IgD-negative memory B cell (primary cell): Measurements from ENCODE around the gene ADAMTSL5. TPM values are rescaled to one million over a fixed set of nuclear protein-coding genes. Genes with fewer than 3 reads are reported as not detected.
"Not testable (repeated sequence)": the region's sequence is repeated elsewhere in the genome, so short reads cannot be mapped to it uniquely, and the experiment has no call there.

Experiments
- H3K27ac Mint-ChIP-seq, 3 donors: one replicate each; pipeline ENCODE4 v1.8.0; 2020 to 2022; ENCODE audit warnings: mild to moderate bottlenecking in 3 of 3, mixed read lengths in 3 of 3, moderate library complexity in 1 of 3
- H3K27me3 Mint-ChIP-seq: one replicate; pipeline ENCODE4 v1.8.0; 2021; ENCODE audit warnings: mixed read lengths
- H3K36me3 Mint-ChIP-seq: one replicate; pipeline ENCODE4 v1.8.0; 2020; ENCODE audit warnings: mild to moderate bottlenecking, mixed read lengths
- H3K4me1 Mint-ChIP-seq, 3 donors: one replicate each; pipeline ENCODE4 v1.8.0; 2020 to 2022; ENCODE audit warnings: mixed read lengths in 3 of 3, mild to moderate bottlenecking in 1 of 3
- H3K4me3 Mint-ChIP-seq, 4 donors: one replicate each; pipeline ENCODE4 v1.8.0; 2020 to 2022; ENCODE audit warnings: mild to moderate bottlenecking in 4 of 4, mixed read lengths in 4 of 4, moderate library complexity in 3 of 4
- H3K9me3 Mint-ChIP-seq, 3 donors: one replicate each; pipeline ENCODE4 v1.8.0; 2020 to 2021; ENCODE audit warnings: mixed read lengths in 3 of 3, mild to moderate bottlenecking in 1 of 3
- polyA plus RNA-seq: library from polyadenylated mRNA; unstranded; fragments of 300-500 nt; fragmentation: Illumina TruSeq; gene quantifications from one replicate; pipeline ENCODE4 v1.2.3, GENCODE V29; 2021

Gene ADAMTSL5
- polyA plus RNA-seq, 1 donor from 2014 or later, result 0.21 TPM

GRCh38 chr19:1538978-1539377 lies 26.2 kb upstream of the ADAMTSL5 start:
- Mint-ChIP-seq H3K36me3 (no peaks in the 10 kb centered on the region), H3K27me3 (peaks cover 26% of the 10 kb centered on the region), H3K27ac (no peak overlapping the region), H3K9me3 (peaks cover 0 to 1% (median 0%) of the 10 kb centered on the region in 3 donors), H3K4me1 (peaks cover 0 to 2% (median 0%) of the 10 kb centered on the region in 3 donors), H3K4me3 (no peak overlapping the region)

GRCh38 chr19:1535699-1536098 lies 22.9 kb upstream of the ADAMTSL5 start:
- not testable (repeated sequence) for H3K4me3 Mint-ChIP-seq, H3K4me1 Mint-ChIP-seq, H3K9me3 Mint-ChIP-seq, H3K36me3 Mint-ChIP-seq
- H3K27me3 Mint-ChIP-seq, result peaks cover 18% of the 10 kb centered on the region
- H3K27ac Mint-ChIP-seq, result peak overlapping the region in 1 of 3 donors; percentile 31

- no peak overlapping the region for H3K27ac Mint-ChIP-seq
- no peaks in the 10 kb centered on the region for H3K4me1 Mint-ChIP-seq
- no peak overlapping the region for H3K4me3 Mint-ChIP-seq
- H3K27me3 Mint-ChIP-seq, result peaks cover 17% of the 10 kb centered on the region
- peaks cover 0 to 1% (median 0%) of the 10 kb centered on the region in 3 donors for H3K9me3 Mint-ChIP-seq
- H3K36me3 Mint-ChIP-seq, result no peaks in the 10 kb centered on the region
These were observed 22.2 kb upstream of the ADAMTSL5 start for GRCh38 chr19:1534972-1535371.

DNA sequence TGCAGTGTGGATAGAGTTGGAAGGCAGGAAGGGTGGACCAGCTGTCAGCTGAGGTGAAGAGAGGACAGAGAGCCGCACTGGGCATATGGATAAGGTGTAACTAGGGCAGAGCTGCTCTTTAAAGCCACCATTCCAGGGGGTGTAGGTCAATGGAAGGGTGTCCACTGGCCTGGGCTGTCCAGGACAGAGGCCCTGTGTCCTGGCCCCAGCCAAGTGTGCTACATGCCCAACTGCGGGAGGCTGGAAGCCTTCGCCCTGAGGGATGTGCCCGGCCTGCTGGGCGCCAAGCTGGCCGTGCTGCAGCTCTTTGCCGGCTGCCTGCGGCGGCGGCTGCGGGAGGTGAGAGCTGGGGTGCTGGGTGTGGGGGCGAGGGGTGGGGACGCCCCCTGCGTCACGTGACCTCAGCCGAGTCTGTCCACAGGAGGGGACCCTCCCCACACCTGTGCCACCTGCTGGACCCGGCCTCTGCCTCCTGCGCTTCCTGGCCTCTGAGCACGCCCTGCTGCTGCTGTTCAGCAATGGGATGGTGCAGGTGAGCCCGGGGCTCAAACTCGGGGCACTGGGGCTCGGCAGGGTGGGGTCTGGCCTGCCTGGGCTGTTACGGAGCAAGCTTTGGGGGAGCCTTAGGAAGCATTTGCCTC lies 20.8 kb upstream of the ADAMTSL5 start:
- H3K27ac Mint-ChIP-seq, result no peak overlapping the region
- peaks cover 0 to 1% (median 0%) of the 10 kb centered on the region in 3 donors for H3K9me3 Mint-ChIP-seq
- H3K27me3 Mint-ChIP-seq, result peaks cover 19% of the 10 kb centered on the region
- no peaks in the 10 kb centered on the region for H3K36me3 Mint-ChIP-seq
- H3K4me3 Mint-ChIP-seq, result no peak overlapping the region
- no peaks in the 10 kb centered on the region for H3K4me1 Mint-ChIP-seq

- Mint-ChIP-seq H3K27me3 (peaks cover 14% of the 10 kb centered on the region), H3K4me1 (no peaks in the 10 kb centered on the region), H3K36me3 (no peaks in the 10 kb centered on the region), H3K9me3 (peaks cover 0 to 1% (median 0%) of the 10 kb centered on the region in 3 donors), H3K27ac (no peak overlapping the region), H3K4me3 (no peak overlapping the region)
These were observed 19.2 kb upstream of the ADAMTSL5 start for GRCh38 chr19:1532003-1532402.

- H3K27me3 Mint-ChIP-seq, result peaks cover 14% of the 10 kb centered on the region
- H3K27ac Mint-ChIP-seq, result peak overlapping the region in 1 of 3 donors; percentile 35
- H3K4me3 Mint-ChIP-seq, result no peak overlapping the region
- H3K4me1 Mint-ChIP-seq, result no peaks in the 10 kb centered on the region
- no peaks in the 10 kb centered on the region for H3K36me3 Mint-ChIP-seq
- peaks cover 0 to 1% (median 0%) of the 10 kb centered on the region in 3 donors for H3K9me3 Mint-ChIP-seq
These were observed 18.8 kb upstream of the ADAMTSL5 start for GRCh38 chr19:1531587-1531986.

GRCh38 chr19:1530856-1531255 lies 18.0 kb upstream of the ADAMTSL5 start:
- H3K27me3 Mint-ChIP-seq, result peaks cover 21% of the 10 kb centered on the region
- H3K4me3 Mint-ChIP-seq, H3K36me3 Mint-ChIP-seq, H3K4me1 Mint-ChIP-seq, H3K27ac Mint-ChIP-seq, H3K9me3 Mint-ChIP-seq: not testable (repeated sequence)

DNA sequence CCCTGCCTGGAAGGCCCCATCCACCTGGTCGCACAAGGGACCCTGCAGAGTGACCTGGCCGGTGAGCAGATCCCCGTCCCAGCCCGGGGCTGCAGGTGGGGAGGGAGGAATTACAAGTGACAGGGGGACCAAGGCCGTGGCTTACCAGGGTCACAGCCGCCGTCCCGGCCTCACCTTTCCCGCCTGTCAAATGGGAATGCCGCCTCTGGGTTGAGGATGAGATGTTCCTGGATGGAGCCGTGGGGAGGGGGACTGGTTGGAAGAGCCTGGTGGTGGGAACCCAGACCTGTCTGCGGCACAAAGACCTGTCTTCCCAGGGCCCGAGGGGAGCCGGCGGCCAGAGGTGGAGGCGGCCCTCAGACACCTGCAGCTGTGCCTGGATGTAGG lies 16.6 kb upstream of the ADAMTSL5 start:
- Mint-ChIP-seq H3K4me1 (peaks cover 0 to 5% (median 0%) of the 10 kb centered on the region in 3 donors), H3K27ac (no peak overlapping the region), H3K27me3 (peaks cover 32% of the 10 kb centered on the region), H3K4me3 (no peak overlapping the region), H3K9me3 (peaks cover 0 to 3% (median 0%) of the 10 kb centered on the region in 3 donors), H3K36me3 (no peaks in the 10 kb centered on the region)

DNA sequence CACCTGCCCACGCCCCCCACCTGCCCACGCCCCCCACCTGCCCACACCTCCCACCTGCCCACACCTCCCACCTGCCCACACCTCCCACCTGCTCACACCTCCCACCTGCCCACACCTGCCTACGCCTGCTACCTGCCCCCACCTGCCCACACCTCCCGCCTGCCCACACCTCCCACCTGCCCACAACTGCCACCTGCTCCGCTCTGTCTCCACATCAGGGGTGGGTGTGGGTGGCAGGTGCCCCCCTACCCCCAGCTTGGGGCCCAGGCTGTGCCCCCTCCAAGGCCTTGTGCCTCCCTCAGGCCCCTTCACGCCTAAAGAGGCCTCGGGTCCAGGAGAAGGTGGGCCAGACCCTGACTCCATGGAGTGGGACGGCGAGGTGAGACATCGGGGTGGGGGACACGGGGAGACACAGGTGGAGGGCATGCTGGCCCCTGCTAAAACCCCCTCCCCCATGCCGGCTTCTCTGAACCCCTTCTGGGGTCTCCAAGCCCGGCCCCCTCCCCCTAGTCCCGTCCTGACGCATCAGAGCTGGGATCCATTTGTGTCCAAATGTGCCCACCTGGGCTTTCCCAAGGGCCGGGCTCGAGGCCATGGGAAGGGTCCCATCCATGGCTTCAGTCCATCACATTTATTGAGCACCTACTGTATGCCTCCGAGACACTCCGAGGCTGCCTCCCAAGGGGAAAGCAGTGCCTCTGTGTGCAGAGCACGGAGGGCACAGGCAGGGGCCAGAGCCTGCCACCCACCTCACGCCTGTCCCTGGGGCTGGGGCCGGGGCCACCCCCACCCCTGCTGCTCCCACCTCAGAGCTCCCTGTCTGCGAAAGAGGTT lies 16.0 kb upstream of the ADAMTSL5 start:
- Mint-ChIP-seq H3K4me3 (no peak overlapping the region), H3K27me3 (peaks cover 34% of the 10 kb centered on the region), H3K36me3 (no peaks in the 10 kb centered on the region), H3K27ac (no peak overlapping the region), H3K4me1 (peaks cover 0 to 6% (median 0%) of the 10 kb centered on the region in 3 donors), H3K9me3 (peaks cover 0 to 4% (median 0%) of the 10 kb centered on the region in 3 donors)

DNA sequence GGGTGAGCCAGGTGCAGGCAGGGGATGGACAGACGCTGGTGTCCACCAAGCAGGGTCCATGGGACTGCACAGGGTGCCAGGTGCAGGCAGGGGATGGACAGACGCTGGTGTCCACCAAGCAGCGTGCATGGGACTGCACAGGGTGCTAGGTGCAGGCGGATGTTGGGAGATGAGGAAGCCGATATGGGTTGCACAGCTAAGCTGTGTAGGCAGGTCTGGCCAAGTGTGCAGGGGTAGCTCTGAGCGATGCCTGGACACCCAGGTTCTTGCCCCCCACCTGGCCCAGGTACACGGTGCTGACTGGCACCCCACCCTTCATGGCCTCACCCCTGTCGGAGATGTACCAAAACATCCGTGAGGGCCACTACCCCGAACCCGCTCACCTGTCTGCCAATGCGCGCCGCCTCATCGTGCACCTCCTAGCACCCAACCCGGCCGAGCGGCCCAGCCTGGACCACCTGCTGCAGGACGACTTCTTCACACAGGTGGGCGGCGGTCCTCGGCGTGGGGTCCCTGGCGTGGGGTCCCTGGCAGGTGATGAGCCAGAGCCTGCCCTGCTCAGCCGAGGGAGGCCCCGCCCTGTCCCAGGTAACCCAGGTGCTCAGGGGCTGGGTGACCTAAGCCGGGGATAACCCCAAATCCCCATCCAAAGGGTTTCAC lies 15.0 kb upstream of the ADAMTSL5 start:
- H3K9me3 Mint-ChIP-seq, result peaks cover 0 to 4% (median 0%) of the 10 kb centered on the region in 3 donors
- peaks cover 0 to 6% (median 0%) of the 10 kb centered on the region in 3 donors for H3K4me1 Mint-ChIP-seq
- H3K27ac Mint-ChIP-seq, result no peak overlapping the region
- no peaks in the 10 kb centered on the region for H3K36me3 Mint-ChIP-seq
- H3K4me3 Mint-ChIP-seq, result no peak overlapping the region
- H3K27me3 Mint-ChIP-seq, result peaks cover 37% of the 10 kb centered on the region

GRCh38 chr19:1526979-1527649 lies 14.3 kb upstream of the ADAMTSL5 start:
- H3K27me3 Mint-ChIP-seq, result peaks cover 37% of the 10 kb centered on the region
- H3K27ac Mint-ChIP-seq, result no peak overlapping the region
- peaks cover 0 to 4% (median 0%) of the 10 kb centered on the region in 3 donors for H3K9me3 Mint-ChIP-seq
- no peak overlapping the region for H3K4me3 Mint-ChIP-seq
- peaks cover 0 to 6% (median 0%) of the 10 kb centered on the region in 3 donors for H3K4me1 Mint-ChIP-seq
- H3K36me3 Mint-ChIP-seq, result no peaks in the 10 kb centered on the region

DNA sequence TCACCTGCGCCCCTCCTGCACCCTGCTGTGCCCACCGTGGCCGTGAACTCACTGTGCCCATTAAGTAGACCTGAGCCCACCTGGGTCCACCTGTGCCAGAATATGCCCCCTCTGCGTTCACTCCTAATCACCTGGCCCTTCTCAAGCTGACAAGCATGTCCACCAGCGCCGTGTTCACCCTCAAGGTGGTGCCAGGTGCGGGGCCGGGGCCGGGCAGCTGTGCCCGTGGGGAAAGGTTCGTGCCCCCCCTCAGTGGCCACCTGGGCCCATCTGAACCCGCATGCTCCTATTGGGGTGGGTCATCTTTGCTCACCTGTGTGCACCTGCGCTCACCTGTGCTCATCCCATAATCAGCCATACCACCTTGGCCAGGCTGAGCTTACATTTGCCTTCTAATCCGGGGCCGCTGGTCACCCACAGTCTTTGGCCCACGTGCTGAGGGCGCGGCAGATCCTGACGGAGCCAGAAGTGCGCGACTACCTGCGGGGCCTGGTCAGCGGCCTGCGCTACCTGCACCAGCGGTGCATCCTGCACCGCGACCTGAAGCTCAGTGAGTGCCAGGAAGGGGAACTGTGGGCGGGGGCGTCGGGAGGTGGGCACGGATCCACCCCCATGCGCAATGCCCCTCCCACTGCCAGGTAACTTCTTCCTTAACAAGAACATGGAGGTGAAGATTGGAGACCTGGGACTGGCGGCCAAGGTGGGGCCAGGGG lies 13.4 kb upstream of the ADAMTSL5 start:
- H3K9me3 Mint-ChIP-seq, result peaks cover 0 to 4% (median 0%) of the 10 kb centered on the region in 3 donors
- H3K27ac Mint-ChIP-seq, result no peak overlapping the region
- H3K4me3 Mint-ChIP-seq, result no peak overlapping the region
- H3K36me3 Mint-ChIP-seq, result no peaks in the 10 kb centered on the region
- H3K4me1 Mint-ChIP-seq, result peaks cover 0 to 6% (median 0%) of the 10 kb centered on the region in 3 donors
- peaks cover 35% of the 10 kb centered on the region for H3K27me3 Mint-ChIP-seq

GRCh38 chr19:1525343-1525742 lies 12.5 kb upstream of the ADAMTSL5 start:
- H3K4me1 Mint-ChIP-seq, result peaks cover 0 to 6% (median 0%) of the 10 kb centered on the region in 3 donors
- peaks cover 35% of the 10 kb centered on the region for H3K27me3 Mint-ChIP-seq
- no peaks in the 10 kb centered on the region for H3K36me3 Mint-ChIP-seq
- no peak overlapping the region for H3K4me3 Mint-ChIP-seq
- peak overlapping the region in 1 of 3 donors; percentile 71 for H3K27ac Mint-ChIP-seq
- H3K9me3 Mint-ChIP-seq, result peaks cover 0 to 4% (median 0%) of the 10 kb centered on the region in 3 donors

GRCh38 chr19:1524972-1525325 lies 12.1 kb upstream of the ADAMTSL5 start:
- peaks cover 32% of the 10 kb centered on the region for H3K27me3 Mint-ChIP-seq
- peak overlapping the region in 1 of 4 donors; percentile 4 for H3K4me3 Mint-ChIP-seq
- H3K9me3 Mint-ChIP-seq, result peaks cover 0 to 4% (median 0%) of the 10 kb centered on the region in 3 donors
- no peaks in the 10 kb centered on the region for H3K36me3 Mint-ChIP-seq
- H3K27ac Mint-ChIP-seq, result peak overlapping the region in 1 of 3 donors; percentile 71
- peaks cover 0 to 6% (median 0%) of the 10 kb centered on the region in 3 donors for H3K4me1 Mint-ChIP-seq
